HG02798 (cell line): ENCODE measurements around the gene JSRP1.

ENCODE experiments used
- ATAC-seq: cut with Tn5 transposase; IDR thresholded peaks from one replicate; pipeline ENCODE4 v1.9.1; 2021; ENCODE audit warnings: mild to moderate bottlenecking; ENCODE audit not compliant: unreplicated experiment, poor library complexity

Gene JSRP1

GRCh38 chr19:2269244-2270156, 13.3 kb upstream of the JSRP1 start:
- peak; percentile 70 for ATAC-seq

- ATAC-seq: no peak
Measured at GRCh38 chr19:2268861-2269243, 12.6 kb upstream of the JSRP1 start.

GRCh38 chr19:2268480-2268830, 12.2 kb upstream of the JSRP1 start:
- no peak for ATAC-seq

- ATAC-seq: no peak
Measured at GRCh38 chr19:2266183-2266993, 10.2 kb upstream of the JSRP1 start.

GRCh38 chr19:2261438-2262172, 5.4 kb upstream of the JSRP1 start:
- no peak for ATAC-seq

- no peak for ATAC-seq
Measured at GRCh38 chr19:2260341-2260805, 4.2 kb upstream of the JSRP1 start.

GRCh38 chr19:2259336-2259735, 3.1 kb upstream of the JSRP1 start:
- no peak for ATAC-seq

- no peak for ATAC-seq
Measured at GRCh38 chr19:2255112-2255845, 938 bp downstream of the JSRP1 start.

- ATAC-seq: no peak
Measured at GRCh38 chr19:2254064-2254872, 1.9 kb downstream of the JSRP1 start.

GRCh38 chr19:2253106-2254063, 2.8 kb downstream of the JSRP1 start:
- ATAC-seq: no peak

- ATAC-seq: no peak
Measured at GRCh38 chr19:2252797-2253105, 3.5 kb downstream of the JSRP1 start.

GRCh38 chr19:2252055-2252796, 4.0 kb downstream of the JSRP1 start:
- no peak for ATAC-seq

GRCh38 chr19:2251106-2252054, 4.8 kb downstream of the JSRP1 start:
- no peak for ATAC-seq

- ATAC-seq: no peak
Measured at GRCh38 chr19:2250766-2251105, 5.5 kb downstream of the JSRP1 start.

- ATAC-seq: no peak
Measured at GRCh38 chr19:2249880-2250765, 6.1 kb downstream of the JSRP1 start.
